Ecto neural progenitor cell (in vitro differentiated cells): Measurements from ENCODE around the gene PRM2.

Experiments
- DNase-seq: peaks from one replicate; pipeline ENCODE4 v3.0.0-alpha.2; 2018; ENCODE audit warnings: low spot score

PRM2 gene

GRCh38 chr16:11260596-11260966, 15.7 kb downstream of the PRM2 start:
- DNase-seq = no peak

- no peak for DNase-seq
Measured at GRCh38 chr16:11259655-11260595, 16.4 kb downstream of the PRM2 start.

- no peak for DNase-seq
Measured at GRCh38 chr16:11258553-11259492, 17.5 kb downstream of the PRM2 start.

GRCh38 chr16:11257131-11257938, 18.9 kb downstream of the PRM2 start:
- peak; percentile 81 for DNase-seq

GRCh38 chr16:11256661-11257130, 19.6 kb downstream of the PRM2 start:
- DNase-seq = peak; percentile 79

- peak; percentile 94 for DNase-seq
Measured at GRCh38 chr16:11255737-11256660, 20.3 kb downstream of the PRM2 start, which contains the start of gene SOCS1. SOCS1 (minus strand) TSS chr16:11256204; CDS start chr16:11255478, 726 bp downstream.

- peak; percentile 71 for DNase-seq
Measured at GRCh38 chr16:11254913-11255736, 21.2 kb downstream of the PRM2 start.

GRCh38 chr16:11253995-11254912, 22.0 kb downstream of the PRM2 start:
- DNase-seq = no peak

GRCh38 chr16:11253009-11253994, 23.0 kb downstream of the PRM2 start:
- no peak for DNase-seq

GRCh38 chr16:11252482-11252931, 23.8 kb downstream of the PRM2 start:
- DNase-seq = no peak

GRCh38 chr16:11251525-11252481, 24.5 kb downstream of the PRM2 start:
- DNase-seq = no peak

GRCh38 chr16:11250786-11251524, 25.3 kb downstream of the PRM2 start:
- no peak for DNase-seq

GRCh38 chr16:11250091-11250785, 26.0 kb downstream of the PRM2 start:
- no peak for DNase-seq

- no peak for DNase-seq
Measured at GRCh38 chr16:11249233-11250061, 26.8 kb downstream of the PRM2 start.
